Epithelial cell of esophagus (primary cell): ENCODE results near the gene CEACAM5.
"Not testable (repeated sequence)": the region's sequence is repeated elsewhere in the genome, so short reads cannot be mapped to it uniquely, and the experiment has no call there.

Experiments
- DNase-seq: peaks from one replicate; pipeline ENCODE4 v3.0.0; 2010; ENCODE audit warnings: low read depth
- H3K4me3 ChIP-seq: 2 replicates; pipeline ENCODE4 v1.5.1; 2011; ENCODE audit warnings: mild to moderate bottlenecking, low read length, control low read depth
- CTCF ChIP-seq: IDR thresholded peaks from 2 replicates; pipeline ENCODE4 v1.5.1; 2011; ENCODE audit warnings: low read depth, mild to moderate bottlenecking, low read length, control low read depth, inconsistent platforms; ENCODE audit not compliant: insufficient read depth; ENCODE audit errors: missing control alignments

Gene CEACAM5

GRCh38 chr19:41753159-41753558 lies 44.7 kb downstream of the CEACAM5 start:
- TF ChIP-seq CTCF: peak; percentile 79
- peak; percentile 60 for DNase-seq
- no peak overlapping the region for H3K4me3 ChIP-seq

- peak; percentile 52 for DNase-seq
- no peak overlapping the region for H3K4me3 ChIP-seq
- peak; percentile 79 for TF ChIP-seq CTCF
These were observed 45.6 kb downstream of the CEACAM5 start for GRCh38 chr19:41753936-41754529.

- TF ChIP-seq CTCF: no peak
- DNase-seq: no peak
- no peak within 1 kb of the TSS for H3K4me3 ChIP-seq
These were observed 47.0 kb downstream of the CEACAM5 start, which contains the start of gene CEACAM6 for GRCh38 chr19:41755328-41755913. TSS of gene CEACAM6 (plus strand) at chr19:41755530. CDS start at chr19:41755639, 109 bp downstream.

- no peak overlapping the region for H3K4me3 ChIP-seq
- DNase-seq: peak; percentile 73
- no peak for TF ChIP-seq CTCF
These were observed 50.4 kb downstream of the CEACAM5 start for GRCh38 chr19:41758846-41759245.

GRCh38 chr19:41767115-41767514 lies 58.7 kb downstream of the CEACAM5 start:
- no peak for DNase-seq
- H3K4me3 ChIP-seq: no peak overlapping the region
- no peak for TF ChIP-seq CTCF

- H3K4me3 ChIP-seq, DNase-seq: not testable (repeated sequence)
These were observed 59.7 kb downstream of the CEACAM5 start for GRCh38 chr19:41768105-41768504.

GRCh38 chr19:41769608-41770007 lies 61.2 kb downstream of the CEACAM5 start:
- no peak for DNase-seq
- TF ChIP-seq CTCF: no peak
- no peak overlapping the region for H3K4me3 ChIP-seq
